GM18505 (cell line): Measurements from ENCODE around the gene WNT9A.
A peak's percentile ranks its signal among the peaks of the same experiment; 100 is the strongest.

Experiments used
- ATAC-seq: cut with Tn5 transposase; IDR thresholded peaks from one replicate; pipeline ENCODE4 v1.9.1; 2021; ENCODE audit not compliant: unreplicated experiment
- POLR2A ChIP-seq: IDR thresholded peaks from 4 replicates; pipeline ENCODE4 v1.6.1; 2011; ENCODE audit warnings: borderline replicate concordance; ENCODE audit not compliant: insufficient read depth, insufficient read length; ENCODE audit errors: extremely low read depth

Gene WNT9A

GRCh38 chr1:227948493-227949260 lies 945 bp upstream of the WNT9A start:
- TF ChIP-seq POLR2A = no peak
- no peak for ATAC-seq

GRCh38 chr1:227947386-227947675 lies 401 bp downstream of the WNT9A start:
- ATAC-seq = no peak
- no peak for TF ChIP-seq POLR2A

GRCh38 chr1:227946624-227947385 lies 927 bp downstream of the WNT9A start:
- no peak for TF ChIP-seq POLR2A
- ATAC-seq = peak; percentile 52

- no peak for TF ChIP-seq POLR2A
- peak; percentile 23 for ATAC-seq
Measured at GRCh38 chr1:227945891-227946623, 1.7 kb downstream of the WNT9A start.

- TF ChIP-seq POLR2A = no peak
- ATAC-seq = no peak
Measured at GRCh38 chr1:227944931-227945890, 2.5 kb downstream of the WNT9A start.

- no peak for ATAC-seq
- TF ChIP-seq POLR2A = no peak
Measured at GRCh38 chr1:227944090-227944930, 3.4 kb downstream of the WNT9A start.

- ATAC-seq = no peak
- TF ChIP-seq POLR2A = no peak
Measured at GRCh38 chr1:227943381-227944089, 4.2 kb downstream of the WNT9A start.

GRCh38 chr1:227942716-227943261 lies 4.9 kb downstream of the WNT9A start:
- no peak for TF ChIP-seq POLR2A
- no peak for ATAC-seq

- TF ChIP-seq POLR2A = no peak
- no peak for ATAC-seq
Measured at GRCh38 chr1:227942021-227942715, 5.6 kb downstream of the WNT9A start.

GRCh38 chr1:227941509-227942020 lies 6.2 kb downstream of the WNT9A start:
- ATAC-seq = no peak
- TF ChIP-seq POLR2A = no peak
